Inferior parietal cortex (tissue), 1 donor: ENCODE results near the gene SLC7A6.

ENCODE experiments used
- DNase-seq: peaks from one replicate; pipeline ENCODE4 v3.0.0-alpha.2; 2016; ENCODE audit errors: extremely low spot score

SLC7A6 gene

DNA sequence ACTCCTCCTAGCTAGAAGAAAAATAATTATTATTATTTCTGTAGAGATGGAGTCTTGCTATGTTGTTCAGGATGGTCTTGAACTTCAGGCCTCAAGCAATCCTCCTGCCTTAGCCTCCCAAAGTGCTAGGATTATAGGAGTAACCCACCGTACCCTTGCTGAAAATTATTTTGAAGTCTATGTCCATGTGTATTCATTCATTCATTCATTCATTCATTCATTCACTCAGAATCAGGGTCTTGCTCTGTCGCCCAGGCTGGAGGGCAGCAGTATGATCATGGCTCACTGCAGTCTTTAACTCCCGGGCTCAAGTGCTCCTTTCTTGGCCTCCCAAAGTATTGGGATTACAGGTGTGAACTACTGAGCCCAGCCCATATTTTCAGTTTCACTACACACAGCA, 42.3 kb downstream of the SLC7A6 start:
- no peak for DNase-seq

DNA sequence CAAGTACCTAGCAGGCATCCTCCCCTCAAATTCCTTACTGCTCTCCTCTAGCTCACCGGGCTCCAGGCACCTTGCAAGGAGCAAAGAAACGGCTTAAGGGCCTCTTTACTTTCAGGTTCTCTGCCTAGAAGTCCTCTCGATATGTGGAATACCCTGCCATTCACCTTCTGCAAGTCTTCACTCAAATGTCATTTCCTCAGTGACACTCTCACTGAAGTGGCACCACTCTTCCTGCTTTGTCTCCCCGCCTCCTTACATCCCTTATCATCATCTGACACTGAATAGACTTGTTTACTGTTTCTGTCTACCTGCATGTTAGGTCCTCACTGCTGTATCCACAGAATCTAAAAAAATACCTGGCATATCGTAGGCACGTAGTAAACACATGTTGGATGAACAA, 45.5 kb downstream of the SLC7A6 start:
- DNase-seq = no peak

DNA sequence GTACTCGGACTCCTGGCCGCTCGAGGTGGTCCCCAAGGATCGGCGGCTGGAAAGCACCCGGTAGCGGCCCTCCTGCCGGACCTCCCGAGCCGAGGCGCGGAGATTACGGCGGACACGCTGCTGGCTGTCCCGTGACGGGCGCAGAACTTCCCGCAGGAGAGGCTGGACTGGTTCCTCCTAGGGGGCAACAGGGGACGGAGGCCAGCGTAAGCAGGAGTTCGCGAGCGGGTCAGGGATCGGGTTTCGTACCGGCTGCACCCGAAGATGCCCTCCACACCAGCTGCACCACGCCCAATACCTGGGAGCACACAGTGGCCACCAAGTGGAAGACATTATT, 46.1 kb downstream of the SLC7A6 start:
- DNase-seq = no peak

GRCh38 chr16:68310774-68311511, 46.6 kb downstream of the SLC7A6 start, which contains the start of the genes PRMT7 and SLC7A6OS:
TSS of gene PRMT7 (plus strand) at chr16:68311019. CDS start at chr16:68315980, 4,961 bp downstream.
TSS of gene SLC7A6OS (minus strand) at chr16:68310946. CDS start at chr16:68310926, 20 bp downstream.
- DNase-seq = peak; percentile 95

DNA sequence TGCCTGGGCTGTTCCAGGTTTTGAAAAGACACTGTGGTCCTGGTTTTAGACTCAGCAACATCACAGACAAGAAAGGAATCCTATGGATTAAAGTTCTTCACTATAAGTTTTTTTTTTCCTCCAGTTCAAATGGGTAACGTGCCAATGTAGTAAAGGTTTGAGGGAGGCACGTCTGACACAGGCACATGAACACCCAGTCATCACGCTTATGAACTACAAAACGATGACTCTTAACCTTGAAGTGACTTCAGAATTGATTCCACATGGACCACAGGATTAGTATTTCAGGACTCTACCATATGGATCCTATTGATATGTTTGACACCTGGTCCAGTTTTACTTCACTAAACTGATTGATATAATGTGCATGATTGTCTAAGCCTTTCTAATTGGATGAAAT, 48.8 kb downstream of the SLC7A6 start:
- DNase-seq = no peak

DNA sequence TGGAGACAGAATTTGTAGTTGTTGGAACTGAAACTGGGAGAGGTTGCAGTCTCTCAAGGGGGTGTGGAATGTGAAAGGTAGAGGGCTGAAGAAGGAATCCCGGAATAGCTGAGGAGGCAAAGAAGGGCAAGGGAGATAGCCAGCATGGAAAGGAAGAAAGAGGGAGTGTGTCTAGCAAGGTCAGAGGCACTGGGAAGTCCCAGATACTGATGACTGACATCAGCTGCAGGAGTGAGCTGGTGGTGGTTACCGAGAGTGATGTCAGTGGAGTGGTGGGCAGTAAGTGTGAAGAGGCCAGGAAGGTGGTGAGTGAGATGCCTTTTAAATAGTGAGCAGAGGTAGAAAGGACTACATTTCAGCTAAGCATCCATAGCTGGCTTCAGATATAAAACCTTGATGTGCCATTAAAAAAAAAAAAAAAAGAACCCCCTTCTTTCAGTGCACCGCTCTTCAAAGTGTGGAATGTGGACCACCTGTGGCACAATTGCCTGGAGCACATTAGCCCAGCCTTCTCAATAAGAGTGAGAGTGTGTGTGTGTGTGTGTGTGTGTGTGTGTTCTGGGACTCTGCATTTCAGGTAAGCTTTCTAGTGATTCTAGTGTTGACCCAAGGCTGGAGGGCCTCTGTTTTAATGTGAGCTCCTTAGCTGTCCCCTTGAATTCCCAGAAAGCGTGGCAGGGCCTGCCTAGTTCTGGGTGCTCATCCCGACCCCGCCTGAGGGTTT, 55.0 kb downstream of the SLC7A6 start:
- no peak for DNase-seq

DNA sequence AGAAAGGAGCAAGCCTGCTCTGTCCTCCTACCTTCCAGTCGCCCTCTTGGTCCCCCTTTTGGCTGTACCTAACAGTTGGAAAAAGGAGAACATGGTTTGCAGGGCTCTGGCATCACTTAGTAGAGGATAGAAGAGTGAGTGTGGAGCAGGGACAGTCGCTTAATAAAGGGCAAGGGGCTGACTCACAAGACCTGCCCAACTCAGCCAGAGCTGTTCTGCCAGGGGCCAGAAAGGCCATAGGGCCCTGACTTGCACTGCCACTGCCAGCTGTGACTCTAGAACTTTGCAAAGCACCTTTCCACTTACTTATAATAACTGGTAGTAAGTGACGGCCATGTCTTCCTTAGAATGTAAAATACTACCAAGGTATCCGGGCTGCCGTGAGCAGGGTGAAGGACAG, 60.0 kb downstream of the SLC7A6 start:
- no peak for DNase-seq

GRCh38 chr16:68324780-68325357, 60.5 kb downstream of the SLC7A6 start:
- no peak for DNase-seq

DNA sequence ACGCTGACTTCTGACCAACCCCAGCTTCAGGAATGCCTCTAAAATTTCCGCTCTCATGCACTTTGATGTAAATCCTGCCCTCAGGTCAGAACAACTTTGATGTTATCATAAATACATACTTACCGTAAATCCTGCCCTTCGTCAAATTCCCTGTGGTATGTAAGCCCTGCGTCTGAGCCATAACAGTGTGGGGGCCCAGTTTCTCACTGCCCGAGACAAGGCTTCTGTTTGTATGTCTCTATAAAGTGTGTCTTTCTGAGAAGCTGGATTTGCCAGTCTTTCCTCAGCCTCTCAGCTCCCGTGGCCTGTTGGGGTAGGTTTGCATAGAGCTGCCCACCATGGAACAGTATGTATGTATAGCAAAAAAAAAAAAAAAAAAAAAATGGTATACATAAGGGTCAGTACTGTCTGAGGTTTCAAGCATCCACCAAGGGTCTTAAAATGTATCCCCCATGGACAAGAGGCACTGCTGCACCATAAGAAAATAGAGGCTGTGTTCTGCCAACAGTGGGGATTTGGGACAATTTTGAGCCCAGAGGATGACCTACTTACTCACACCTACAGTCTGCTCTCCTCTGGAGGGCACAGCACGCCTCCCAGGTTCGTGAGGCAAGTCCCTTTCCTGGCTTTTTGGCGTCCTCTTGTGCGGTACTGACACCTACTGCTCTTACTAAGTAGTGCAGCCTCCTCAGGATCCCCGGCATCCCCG, 64.0 kb downstream of the SLC7A6 start:
- DNase-seq = peak; percentile 90

GRCh38 chr16:68328860-68329390, 64.6 kb downstream of the SLC7A6 start:
- DNase-seq = no peak

GRCh38 chr16:68331879-68332410, 67.6 kb downstream of the SLC7A6 start:
- no peak for DNase-seq

GRCh38 chr16:68332411-68333121, 68.2 kb downstream of the SLC7A6 start:
- no peak for DNase-seq

DNA sequence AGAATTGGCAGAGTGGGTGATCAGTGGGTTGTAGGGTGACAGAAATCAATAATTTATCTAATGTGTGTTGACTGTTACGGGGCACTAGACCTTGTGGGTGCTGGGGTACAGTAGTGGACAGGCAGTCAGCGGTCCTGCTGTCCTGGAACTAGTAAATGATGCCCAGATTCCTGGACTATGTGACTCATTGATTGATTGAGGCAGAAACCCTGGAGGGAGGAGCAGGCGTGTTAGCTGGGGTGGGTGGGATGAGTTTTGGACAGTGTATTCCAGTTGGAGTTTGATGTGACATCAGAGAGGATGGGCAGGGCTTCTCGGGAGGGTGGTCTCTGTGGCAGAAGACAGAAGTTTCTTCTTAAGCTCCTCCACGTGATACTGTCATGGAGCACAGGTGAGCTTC, 70.8 kb downstream of the SLC7A6 start:
- no peak for DNase-seq

- no peak for DNase-seq
These were observed 74.2 kb downstream of the SLC7A6 start for GRCh38 chr16:68338326-68339119.

DNA sequence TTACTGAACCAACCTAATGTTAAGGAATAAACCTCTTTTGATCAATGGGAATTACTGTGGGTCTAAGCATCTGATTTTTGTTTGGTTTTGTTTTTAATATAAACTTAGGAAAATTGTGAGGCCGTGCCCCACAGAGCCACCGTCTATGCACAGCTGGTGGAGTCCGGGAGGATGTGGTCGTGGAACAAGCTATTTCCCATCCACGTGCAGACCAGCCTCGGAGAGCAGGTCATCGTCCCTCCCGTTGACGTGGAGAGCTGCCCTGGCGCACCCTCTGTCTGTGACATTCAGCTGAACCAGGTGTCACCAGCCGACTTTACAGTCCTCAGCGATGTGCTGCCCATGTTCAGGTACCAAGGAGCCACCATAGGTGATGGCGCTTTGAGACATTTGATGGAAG, 74.9 kb downstream of the SLC7A6 start:
- DNase-seq = no peak

DNA sequence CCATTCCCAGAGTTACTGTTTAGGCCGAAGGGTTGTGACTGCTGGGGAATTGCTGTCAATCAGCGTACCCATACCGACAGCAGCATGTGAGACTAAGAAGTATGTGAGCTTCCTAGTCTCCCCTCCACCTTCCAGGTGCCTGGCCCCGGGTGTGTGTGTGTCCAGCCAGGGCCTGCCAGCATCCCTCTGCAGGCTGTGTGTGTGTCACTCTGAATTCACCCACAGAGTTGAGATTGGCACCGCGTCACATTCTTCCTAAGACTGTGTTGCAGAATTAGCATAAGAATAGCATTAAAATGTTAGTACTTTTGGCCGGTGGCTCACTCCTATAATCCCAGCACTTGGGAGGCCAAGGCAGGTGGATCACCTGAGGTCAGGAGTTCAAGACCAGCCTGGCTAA, 78.3 kb downstream of the SLC7A6 start:
- no peak for DNase-seq

- no peak for DNase-seq
These were observed 78.8 kb downstream of the SLC7A6 start for GRCh38 chr16:68343137-68343536.

DNA sequence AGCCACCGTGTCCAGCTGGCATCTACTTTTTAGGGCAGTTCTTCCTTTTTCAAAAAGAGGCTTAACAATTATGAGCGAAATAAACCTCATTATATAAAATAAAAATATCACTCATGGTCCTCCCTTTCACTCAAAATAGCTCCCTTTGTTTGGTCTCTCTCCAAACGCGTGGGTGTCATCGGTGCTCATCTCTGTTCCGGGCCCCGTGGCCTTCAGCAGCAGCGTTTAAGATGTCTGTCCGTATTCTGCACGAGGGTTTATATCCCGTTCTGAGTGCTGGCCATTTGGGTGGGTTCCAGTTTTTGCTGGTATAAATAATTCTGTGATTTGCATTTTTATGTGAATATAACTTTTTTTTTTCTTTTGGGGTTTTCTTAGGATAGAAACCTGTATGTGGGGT, 79.9 kb downstream of the SLC7A6 start:
- no peak for DNase-seq

GRCh38 chr16:68345351-68345810, 81.1 kb downstream of the SLC7A6 start:
- no peak for DNase-seq

DNA sequence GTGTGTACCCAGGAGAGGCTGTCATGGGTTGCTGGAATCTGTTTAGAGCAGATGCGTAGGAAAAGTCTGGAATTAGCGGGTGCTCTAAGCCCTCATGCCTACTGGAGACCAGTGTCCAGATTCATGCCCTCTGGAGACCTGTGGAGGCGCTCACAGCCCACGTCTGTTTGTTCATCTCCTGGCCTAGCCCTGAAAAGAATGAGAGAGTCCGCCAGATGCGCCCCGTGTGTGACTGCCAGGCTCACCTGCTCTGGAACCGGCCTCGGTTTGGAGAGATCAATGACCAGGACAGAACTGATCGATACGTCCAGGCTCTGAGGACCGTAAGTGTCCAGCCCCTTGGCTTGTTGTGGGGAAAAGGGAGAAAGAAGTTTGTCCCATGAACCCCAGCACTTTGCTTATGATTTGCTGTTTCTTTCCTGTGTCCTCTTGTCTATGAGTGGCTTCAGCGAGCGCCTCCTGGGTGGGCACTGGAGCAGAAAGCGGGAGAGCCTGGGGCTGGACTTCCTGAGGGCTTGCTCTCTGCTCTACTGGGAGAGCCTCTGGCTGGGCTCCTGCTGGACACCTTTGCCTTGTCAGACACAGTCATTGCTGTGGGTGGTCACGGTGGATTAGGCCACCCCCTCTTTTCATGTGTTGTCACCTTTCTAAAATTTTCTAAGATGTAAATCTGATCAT, 81.8 kb downstream of the SLC7A6 start:
- no peak for DNase-seq
